Neural progenitor cell (in vitro differentiated cells): Measurements from ENCODE around the gene EIF2B4. TPM values are rescaled to one million over a fixed set of nuclear protein-coding genes. Genes with fewer than 3 reads are reported as not detected.

Source experiments
- DNase-seq: peaks from one replicate; pipeline ENCODE4 v3.0.0-alpha.2; 2016; ENCODE audit warnings: low spot score
- H2AFZ ChIP-seq: fragments of 200-600 bp; sonication (generic); replicated peaks from 2 replicates; pipeline ENCODE4 v1.6.1; 2016; ENCODE audit warnings: antibody characterized with exemption
- H3F3A ChIP-seq: fragments of 200-600 bp; sonication (generic); 2 replicates; pipeline ENCODE4 v1.6.1; 2016; ENCODE audit warnings: antibody characterized with exemption, low read depth
- H3K27ac ChIP-seq: fragments of 200-600 bp; sonication (generic); 2 replicates; pipeline ENCODE4 v1.5.1; 2016; ENCODE audit warnings: mild to moderate bottlenecking
- H3K27me3 ChIP-seq: fragments of 200-600 bp; sonication (generic); 2 replicates; pipeline ENCODE4 v1.6.1; 2016; ENCODE audit warnings: mild to moderate bottlenecking, moderate library complexity
- H3K36me3 ChIP-seq: fragments of 200-600 bp; sonication (generic); 2 replicates; pipeline ENCODE4 v1.5.1; 2016
- H3K4me1 ChIP-seq: fragments of 200-600 bp; sonication (generic); 2 replicates; pipeline ENCODE4 v1.6.1; 2016; ENCODE audit warnings: mixed run types
- H3K4me2 ChIP-seq: fragments of 200-600 bp; sonication (generic); 2 replicates; pipeline ENCODE4 v1.6.1; 2016
- H3K4me3 ChIP-seq: fragments of 200-600 bp; sonication (generic); 2 replicates; pipeline ENCODE4 v1.5.1; 2016
- H3K79me2 ChIP-seq: fragments of 200-600 bp; sonication (generic); 2 replicates; pipeline ENCODE4 v1.6.1; 2016; ENCODE audit warnings: low read depth
- H3K9ac ChIP-seq: fragments of 200-600 bp; sonication (generic); 2 replicates; pipeline ENCODE4 v1.6.1; 2016
- H3K9me3 ChIP-seq: fragments of 200-600 bp; sonication (generic); 2 replicates; pipeline ENCODE4 v1.5.1; 2016; ENCODE audit warnings: low read depth
- H4K20me1 ChIP-seq: fragments of 200-600 bp; sonication (generic); 2 replicates; pipeline ENCODE4 v1.6.1; 2016; ENCODE audit warnings: low read depth
- H3K27ac Mint-ChIP-seq: 3 replicates; pipeline ENCODE4 v1.8.0; 2021; ENCODE audit warnings: mixed read lengths
- H3K27me3 Mint-ChIP-seq: 2 replicates; pipeline ENCODE4 v1.8.0; 2022; ENCODE audit warnings: low read depth, mild to moderate bottlenecking, inconsistent platforms, moderate library complexity, mixed read lengths; ENCODE audit not compliant: insufficient read depth
- H3K36me3 Mint-ChIP-seq: 3 replicates; pipeline ENCODE4 v1.8.0; 2021; ENCODE audit warnings: mixed read lengths
- H3K4me1 Mint-ChIP-seq: 3 replicates; pipeline ENCODE4 v1.8.0; 2021; ENCODE audit warnings: mixed read lengths
- H3K4me3 Mint-ChIP-seq: 3 replicates; pipeline ENCODE4 v1.8.0; 2021; ENCODE audit warnings: mild to moderate bottlenecking, moderate library complexity, mixed read lengths
- H3K9me3 Mint-ChIP-seq: 3 replicates; pipeline ENCODE4 v1.8.0; 2020; ENCODE audit warnings: mixed read lengths
- CTCF ChIP-seq: fragments of 200-600 bp; sonication (generic); IDR thresholded peaks from 2 replicates; pipeline ENCODE4 v1.5.1; 2017; ENCODE audit warnings: antibody characterized with exemption, mild to moderate bottlenecking
- EZH2 ChIP-seq: fragments of 200-600 bp; sonication (generic); IDR thresholded peaks from 2 replicates; pipeline ENCODE4 v1.6.1; 2017; ENCODE audit warnings: antibody characterized with exemption, mild to moderate bottlenecking, moderate library complexity
- EZH2phosphoT487 ChIP-seq: fragments of 200-600 bp; sonication (generic); IDR thresholded peaks from 2 replicates; pipeline ENCODE4 v1.6.1; 2017; ENCODE audit warnings: antibody characterized with exemption
- total RNA-seq: library from RNA; depleted of rRNA; stranded (reverse); fragments of >200 nt; gene quantifications from 2 replicates; pipeline ENCODE4 v1.2.3, GENCODE V29; 2015; ENCODE audit warnings: low replicate concordance

The EIF2B4 gene
- total RNA-seq, 1 donor from 2014 or later = 25.5 TPM

- Mint-ChIP-seq H3K4me1 (peaks cover 24% of the 10 kb centered on the region), H3K36me3 (peaks cover 26% of the 10 kb centered on the region), H3K4me3 (peak overlapping the region; percentile 96), H3K27ac (peak overlapping the region; percentile 94), H3K27me3 (peaks cover 14% of the 10 kb centered on the region), H3K9me3 (no peaks in the 10 kb centered on the region)
- Histone ChIP-seq H4K20me1 (no peaks in the 10 kb centered on the region), H3K4me3 (peak overlapping the region; percentile 61), H3K4me2 (peak overlapping the region; percentile 84), H3K9ac (peak overlapping the region; percentile 47), H3K27me3 (no peaks in the 10 kb centered on the region), H3F3A (peaks cover 47% of the 10 kb centered on the region), H3K36me3 (no peaks in the 10 kb centered on the region), H3K9me3 (no peaks in the 10 kb centered on the region), H3K4me1 (peaks cover 8% of the 10 kb centered on the region), H3K79me2 (peaks cover 23% of the 10 kb centered on the region), H2AFZ (no peak overlapping the region), H3K27ac (peak overlapping the region; percentile 95)
- TF ChIP-seq CTCF = no peak
- TF ChIP-seq EZH2 = no peak
- no peak for TF ChIP-seq EZH2phosphoT487
- DNase-seq = no peak
Measured at GRCh38 chr2:27379836-27380625, 9.9 kb upstream of the EIF2B4 start.

GRCh38 chr2:27379383-27379835 lies 9.3 kb upstream of the EIF2B4 start:
- Histone ChIP-seq H3K4me2 (peak overlapping the region; percentile 84), H2AFZ (no peak overlapping the region), H3K27ac (peak overlapping the region; percentile 95), H3K27me3 (no peaks in the 10 kb centered on the region), H4K20me1 (no peaks in the 10 kb centered on the region), H3K4me3 (peak overlapping the region; percentile 61), H3K79me2 (peaks cover 23% of the 10 kb centered on the region), H3K9me3 (no peaks in the 10 kb centered on the region), H3K36me3 (no peaks in the 10 kb centered on the region), H3K4me1 (peaks cover 8% of the 10 kb centered on the region), H3K9ac (peak overlapping the region; percentile 47), H3F3A (peaks cover 47% of the 10 kb centered on the region)
- H3K4me3 Mint-ChIP-seq = peak overlapping the region; percentile 96
- peaks cover 24% of the 10 kb centered on the region for H3K4me1 Mint-ChIP-seq
- no peaks in the 10 kb centered on the region for H3K9me3 Mint-ChIP-seq
- H3K36me3 Mint-ChIP-seq = peaks cover 28% of the 10 kb centered on the region
- H3K27me3 Mint-ChIP-seq = peaks cover 14% of the 10 kb centered on the region
- TF ChIP-seq EZH2phosphoT487 (no peak), EZH2 (no peak), CTCF (no peak)
- peak overlapping the region; percentile 94 for H3K27ac Mint-ChIP-seq
- no peak for DNase-seq

DNA sequence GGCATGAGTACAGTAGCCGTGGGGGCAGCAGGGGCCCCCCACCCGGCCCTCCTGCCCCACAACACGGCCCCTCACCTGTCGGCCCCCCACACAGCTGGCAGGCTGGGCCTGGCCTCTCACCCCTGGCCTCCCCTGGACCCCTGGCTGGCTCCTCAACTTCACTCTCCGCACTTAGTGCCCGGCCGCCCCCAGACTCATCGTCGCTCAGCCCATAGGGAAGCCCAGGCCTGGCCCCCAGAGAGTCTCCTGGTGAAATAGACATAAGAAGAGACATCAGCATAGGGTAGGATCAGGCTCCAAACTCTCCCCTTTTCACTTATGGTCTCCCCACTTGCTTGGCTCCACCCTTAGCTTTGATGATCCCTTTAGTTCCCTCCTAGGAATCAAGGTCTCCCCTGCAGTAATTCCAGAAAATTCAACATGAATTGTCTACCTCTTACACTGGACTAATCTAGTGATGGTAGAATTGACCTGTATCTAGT lies 8.7 kb upstream of the EIF2B4 start:
- no peaks in the 10 kb centered on the region for H4K20me1 ChIP-seq
- Mint-ChIP-seq H3K9me3 (no peaks in the 10 kb centered on the region), H3K27me3 (peaks cover 14% of the 10 kb centered on the region), H3K4me1 (peaks cover 24% of the 10 kb centered on the region), H3K27ac (peak overlapping the region; percentile 14), H3K4me3 (peak overlapping the region; percentile 96), H3K36me3 (peaks cover 28% of the 10 kb centered on the region)
- TF ChIP-seq EZH2phosphoT487 (no peak), CTCF (no peak), EZH2 (no peak)
- no peaks in the 10 kb centered on the region for H3K9me3 ChIP-seq
- no peaks in the 10 kb centered on the region for H3K36me3 ChIP-seq
- no peak overlapping the region for H2AFZ ChIP-seq
- peaks cover 51% of the 10 kb centered on the region for H3F3A ChIP-seq
- peaks cover 23% of the 10 kb centered on the region for H3K79me2 ChIP-seq
- H3K4me3 ChIP-seq = peak overlapping the region; percentile 61
- H3K27me3 ChIP-seq = no peaks in the 10 kb centered on the region
- peaks cover 8% of the 10 kb centered on the region for H3K4me1 ChIP-seq
- peak overlapping the region; percentile 29 for H3K27ac ChIP-seq
- no peak for DNase-seq
- peak overlapping the region; percentile 84 for H3K4me2 ChIP-seq
- H3K9ac ChIP-seq = peak overlapping the region; percentile 47
